Brain microvascular endothelial cell (primary cell): ENCODE data around the gene ITGB2.

Experiments
- DNase-seq: peaks from one replicate; pipeline ENCODE4 v3.0.0-alpha.2; 2020
- H3K27ac ChIP-seq: fragments of 250-450 bp; sonication (Bioruptor Pico); 2 replicates; pipeline ENCODE4 v1.5.1; 2020; ENCODE audit warnings: mild to moderate bottlenecking, moderate library complexity
- H3K27me3 ChIP-seq: fragments of 250-450 bp; sonication (Bioruptor Pico); replicated peaks from 2 replicates; pipeline ENCODE4 v1.5.1; 2020; ENCODE audit warnings: mild to moderate bottlenecking
- H3K36me3 ChIP-seq: fragments of 250-450 bp; sonication (Bioruptor Pico); replicated peaks from 2 replicates; pipeline ENCODE4 v1.5.1; 2020; ENCODE audit warnings: mild to moderate bottlenecking
- H3K4me3 ChIP-seq: 2 replicates; pipeline ENCODE4 v1.5.1; 2011; ENCODE audit warnings: low read depth, mild to moderate bottlenecking, control low read depth, low read length, moderate library complexity
- CTCF ChIP-seq: IDR thresholded peaks from 2 replicates; pipeline ENCODE4 v1.5.1; 2011; ENCODE audit warnings: low read depth, mild to moderate bottlenecking, moderate library complexity, low read length, control low read depth, inconsistent platforms; ENCODE audit errors: missing control alignments
- in situ Hi-C: cut with HindIII; loops from 2 replicates; pipeline ENCODE4 v1.10.0; 2017; ENCODE audit warnings: low sequenced_read_pairs, low pct_ligation_motif_present

Gene ITGB2

GRCh38 chr21:44836666-44837471 is 83.8 kb downstream of the ITGB2 start:
- H3K27me3 ChIP-seq, result peaks cover 6% of the 10 kb centered on the region
- no peak for TF ChIP-seq CTCF
- H3K27ac ChIP-seq, result no peak overlapping the region
- H3K4me3 ChIP-seq, result no peak overlapping the region
- in situ Hi-C loops, result no loop called here
- DNase-seq, result no peak
- no peaks in the 10 kb centered on the region for H3K36me3 ChIP-seq

- DNase-seq, result no peak
- in situ Hi-C loops, result no loop called here
- Histone ChIP-seq H3K4me3 (no peak overlapping the region), H3K27me3 (peaks cover 3% of the 10 kb centered on the region), H3K27ac (no peak overlapping the region), H3K36me3 (no peaks in the 10 kb centered on the region)
- TF ChIP-seq CTCF, result no peak
Observed at GRCh38 chr21:44836349-44836665, 84.4 kb downstream of the ITGB2 start.
